ENCODE results near the gene SLC45A1. TPM values are rescaled to one million over a fixed set of nuclear protein-coding genes. Genes with fewer than 3 reads are reported as not detected.

SLC45A1 gene
- total RNA-seq, 2 experiments from 2014 or later: 0.77 to 0.95 TPM

GRCh38 chr1:8293118-8293517 is 24.8 kb upstream of the SLC45A1 start:
- no peak for DNase-seq
- no peak overlapping the region for H3K4me3 Mint-ChIP-seq
- H3K36me3 Mint-ChIP-seq: no peaks in the 10 kb centered on the region
- intact Hi-C loops (cut with micrococcal nuclease): no loop called here
- peaks cover 2% of the 10 kb centered on the region for H3K27me3 Mint-ChIP-seq
- H3K9me3 Mint-ChIP-seq: no peaks in the 10 kb centered on the region
- no peak overlapping the region for H3K27ac Mint-ChIP-seq
- ChIA-PET CTCF (interaction anchor here (0.7 kb wide), 1 partner anchor 541 kb away, joined by 3 read pairs; no protein-coding TSS in a partner anchor), POLR2A (no interaction called here)
- no peaks in the 10 kb centered on the region for H3K4me1 Mint-ChIP-seq (ENCODE audit: low read depth)

GRCh38 chr1:8293641-8294169 is 24.2 kb upstream of the SLC45A1 start:
- intact Hi-C loops (cut with micrococcal nuclease): no loop called here
- H3K4me1 Mint-ChIP-seq (ENCODE audit: low read depth): no peaks in the 10 kb centered on the region

GRCh38 chr1:8294170-8294697 is 23.7 kb upstream of the SLC45A1 start:
- DNase-seq: no peak

More at GRCh38 chr1:8293641-8294169, 24.2 kb upstream of the SLC45A1 start:
- POLR2A ChIA-PET: no interaction called here
- Mint-ChIP-seq H3K9me3 (no peaks in the 10 kb centered on the region), H3K27ac (no peak overlapping the region), H3K27me3 (peaks cover 2% of the 10 kb centered on the region), H3K36me3 (no peaks in the 10 kb centered on the region), H3K4me3 (no peak overlapping the region)
- DNase-seq: no peak
- CTCF ChIA-PET: interaction anchor here (0.7 kb wide), 1 partner anchor 541 kb away, joined by 3 read pairs; no protein-coding TSS in a partner anchor

GRCh38 chr1:8297245-8297644 is 20.7 kb upstream of the SLC45A1 start:
- Mint-ChIP-seq H3K27ac (no peak overlapping the region), H3K9me3 (no peaks in the 10 kb centered on the region), H3K4me1 (ENCODE audit: low read depth) (no peaks in the 10 kb centered on the region), H3K36me3 (no peaks in the 10 kb centered on the region), H3K4me3 (no peak overlapping the region), H3K27me3 (peaks cover 2% of the 10 kb centered on the region)
- CTCF ChIA-PET: no interaction called here
- POLR2A ChIA-PET: no interaction called here
- DNase-seq: no peak
- intact Hi-C loops (cut with micrococcal nuclease): no loop called here

More at GRCh38 chr1:8294170-8294697, 23.7 kb upstream of the SLC45A1 start:
- Mint-ChIP-seq H3K4me3 (no peak overlapping the region), H3K4me1 (ENCODE audit: low read depth) (no peaks in the 10 kb centered on the region), H3K27ac (no peak overlapping the region), H3K9me3 (no peaks in the 10 kb centered on the region), H3K27me3 (peaks cover 2% of the 10 kb centered on the region), H3K36me3 (no peaks in the 10 kb centered on the region)
- CTCF ChIA-PET: no interaction called here
- POLR2A ChIA-PET: no interaction called here
- intact Hi-C loops (cut with micrococcal nuclease): no loop called here

- CTCF ChIA-PET: interaction anchor here (1.2 kb wide), 1 partner anchor 288 kb away, joined by 3 read pairs; no protein-coding TSS in a partner anchor
- POLR2A ChIA-PET: no interaction called here
- intact Hi-C loops (cut with micrococcal nuclease): no loop called here
- no peak overlapping the region for H3K27ac Mint-ChIP-seq
- no peaks in the 10 kb centered on the region for H3K4me1 Mint-ChIP-seq (ENCODE audit: low read depth)
- no peak overlapping the region for H3K4me3 Mint-ChIP-seq
- no peak for DNase-seq
- H3K9me3 Mint-ChIP-seq: no peaks in the 10 kb centered on the region
- H3K36me3 Mint-ChIP-seq: no peaks in the 10 kb centered on the region
- H3K27me3 Mint-ChIP-seq: peaks cover 6% of the 10 kb centered on the region
Measured at GRCh38 chr1:8299963-8300362, 18.0 kb upstream of the SLC45A1 start.

GRCh38 chr1:8302081-8302956 is 15.6 kb upstream of the SLC45A1 start:
- POLR2A ChIA-PET: no interaction called here
- H3K4me3 Mint-ChIP-seq: no peak overlapping the region
- H3K27me3 Mint-ChIP-seq: peaks cover 4% of the 10 kb centered on the region
- CTCF ChIA-PET: interaction anchor here (1.6 kb wide), 1 partner anchor 13 kb away, joined by 7 read pairs; no protein-coding TSS in a partner anchor
- intact Hi-C loops (cut with micrococcal nuclease): no loop called here
- H3K4me1 Mint-ChIP-seq (ENCODE audit: low read depth): no peaks in the 10 kb centered on the region
- DNase-seq: no peak
- no peak overlapping the region for H3K27ac Mint-ChIP-seq
- H3K36me3 Mint-ChIP-seq: no peaks in the 10 kb centered on the region
- no peaks in the 10 kb centered on the region for H3K9me3 Mint-ChIP-seq

- H3K9me3 Mint-ChIP-seq: no peaks in the 10 kb centered on the region
- H3K4me3 Mint-ChIP-seq: no peak overlapping the region
- POLR2A ChIA-PET: no interaction called here
- H3K36me3 Mint-ChIP-seq: no peaks in the 10 kb centered on the region
- H3K27me3 Mint-ChIP-seq: peaks cover 4% of the 10 kb centered on the region
- DNase-seq: no peak
- intact Hi-C loops (cut with micrococcal nuclease): no loop called here
- no peak overlapping the region for H3K27ac Mint-ChIP-seq
- CTCF ChIA-PET: interaction anchor here (1.6 kb wide), 1 partner anchor 12 kb away, joined by 7 read pairs; no protein-coding TSS in a partner anchor
- no peaks in the 10 kb centered on the region for H3K4me1 Mint-ChIP-seq (ENCODE audit: low read depth)
Measured at GRCh38 chr1:8303141-8303540, 14.8 kb upstream of the SLC45A1 start.

GRCh38 chr1:8303876-8304275 is 14.0 kb upstream of the SLC45A1 start:
- intact Hi-C loops (cut with micrococcal nuclease): no loop called here
- Mint-ChIP-seq H3K9me3 (no peaks in the 10 kb centered on the region), H3K27ac (no peak overlapping the region), H3K36me3 (no peaks in the 10 kb centered on the region), H3K27me3 (peaks cover 4% of the 10 kb centered on the region), H3K4me3 (no peak overlapping the region), H3K4me1 (ENCODE audit: low read depth) (no peaks in the 10 kb centered on the region)
- CTCF ChIA-PET: no interaction called here
- no peak for DNase-seq
- POLR2A ChIA-PET: no interaction called here

GRCh38 chr1:8307628-8308027 is 10.3 kb upstream of the SLC45A1 start:
- CTCF ChIA-PET: interaction anchor here (1.3 to 2.0 kb wide), 2 partner anchors 277 to 292 kb away, joined by 4 read pairs; no protein-coding TSS in a partner anchor
- peaks cover 4% of the 10 kb centered on the region for H3K27me3 Mint-ChIP-seq
- no peak overlapping the region for H3K27ac Mint-ChIP-seq
- peaks cover 5% of the 10 kb centered on the region for H3K9me3 Mint-ChIP-seq
- no peak overlapping the region for H3K4me3 Mint-ChIP-seq
- no peaks in the 10 kb centered on the region for H3K36me3 Mint-ChIP-seq
- no peak for DNase-seq
- H3K4me1 Mint-ChIP-seq (ENCODE audit: low read depth): no peaks in the 10 kb centered on the region
- intact Hi-C loops (cut with micrococcal nuclease): no loop called here
- POLR2A ChIA-PET: no interaction called here

GRCh38 chr1:8311068-8311718 is 6.7 kb upstream of the SLC45A1 start:
- Mint-ChIP-seq H3K9me3 (peaks cover 5% of the 10 kb centered on the region), H3K27me3 (peaks cover 18% of the 10 kb centered on the region), H3K36me3 (no peaks in the 10 kb centered on the region), H3K27ac (no peak overlapping the region), H3K4me1 (ENCODE audit: low read depth) (peaks cover 4% of the 10 kb centered on the region), H3K4me3 (no peak overlapping the region)
- intact Hi-C loops (cut with micrococcal nuclease): no loop called here
- DNase-seq: no peak
- ChIA-PET POLR2A (no interaction called here), CTCF (interaction anchor here (1.1 to 2.7 kb wide), 3 partner anchors 209 to 296 kb away, joined by 3 to 18 read pairs (median 11); no protein-coding TSS in a partner anchor)

GRCh38 chr1:8312235-8313218 is 5.4 kb upstream of the SLC45A1 start:
- peaks cover 22% of the 10 kb centered on the region for H3K27me3 Mint-ChIP-seq
- DNase-seq: no peak
- intact Hi-C loops (cut with micrococcal nuclease): no loop called here
- no peaks in the 10 kb centered on the region for H3K36me3 Mint-ChIP-seq
- peaks cover 5% of the 10 kb centered on the region for H3K4me1 Mint-ChIP-seq (ENCODE audit: low read depth)
- H3K27ac Mint-ChIP-seq: no peak overlapping the region
- CTCF ChIA-PET: interaction anchor here (2.4 to 6.9 kb wide), 5 partner anchors 281 to 298 kb away, joined by 11 to 131 read pairs (median 38); partner anchors contain the start of gene ERRFI1
- H3K9me3 Mint-ChIP-seq: peaks cover 5% of the 10 kb centered on the region
- H3K4me3 Mint-ChIP-seq: no peak overlapping the region
- POLR2A ChIA-PET: no interaction called here
